OCI-LY1 (cell line): Measurements from ENCODE around the gene RAP1B.

Source experiments
- H2AFZ ChIP-seq: fragments of 200-600 bp; sonication (generic), shearing (Covaris generic); 2 replicates; pipeline ENCODE4 v1.6.0; 2014; ENCODE audit warnings: antibody characterized with exemption, mild to moderate bottlenecking, low read length
- H3F3A ChIP-seq: fragments of 200-600 bp; sonication (generic), shearing (Covaris generic); 2 replicates; pipeline ENCODE4 v1.6.0; 2014; ENCODE audit warnings: mild to moderate bottlenecking, antibody characterized with exemption, low read length, moderate library complexity; ENCODE audit not compliant: insufficient read depth
- H3K27ac ChIP-seq: fragments of 200-600 bp; sonication (generic); 2 replicates; pipeline ENCODE4 v1.5.1; 2014; ENCODE audit warnings: low read length, mixed run types, mild to moderate bottlenecking, low read depth; ENCODE audit not compliant: poor library complexity, severe bottlenecking
- H3K27me3 ChIP-seq: fragments of 200-600 bp; sonication (generic); 2 replicates; pipeline ENCODE4 v1.6.0; 2014; ENCODE audit warnings: antibody characterized with exemption, mild to moderate bottlenecking, low read length, moderate library complexity; ENCODE audit not compliant: insufficient read depth
- H3K36me3 ChIP-seq: fragments of 200-600 bp; sonication (generic); 2 replicates; pipeline ENCODE4 v1.6.1; 2014; ENCODE audit warnings: mild to moderate bottlenecking, antibody characterized with exemption, low read length, moderate library complexity, mixed read lengths; ENCODE audit not compliant: insufficient read depth
- H3K4me1 ChIP-seq: fragments of 200-600 bp; sonication (generic); 2 replicates; pipeline ENCODE4 v1.5.1; 2014; ENCODE audit warnings: mild to moderate bottlenecking, low read length, moderate library complexity; ENCODE audit not compliant: insufficient read depth, severe bottlenecking
- H3K4me2 ChIP-seq: fragments of 200-600 bp; sonication (generic), shearing (Covaris generic); 2 replicates; pipeline ENCODE4 v1.6.1; 2014; ENCODE audit warnings: low read length
- H3K4me3 ChIP-seq: fragments of 200-600 bp; sonication (generic); 2 replicates; pipeline ENCODE4 v1.5.1; 2014; ENCODE audit warnings: low read length, low read depth, mild to moderate bottlenecking, mixed read lengths; ENCODE audit not compliant: poor library complexity, severe bottlenecking
- H3K79me2 ChIP-seq: fragments of 200-600 bp; shearing (Covaris generic); 2 replicates; pipeline ENCODE4 v1.6.1; 2016; ENCODE audit warnings: mixed run types, low read length, mixed read lengths; ENCODE audit not compliant: insufficient read depth
- H3K9ac ChIP-seq: fragments of 200-600 bp; sonication (generic), shearing (Covaris generic); 2 replicates; pipeline ENCODE4 v1.6.1; 2014; ENCODE audit warnings: mild to moderate bottlenecking, low read length, mixed read lengths
- H3K9me2 ChIP-seq: fragments of 200-600 bp; sonication (generic), shearing (Covaris generic); 2 replicates; pipeline ENCODE4 v1.6.1; 2014; ENCODE audit warnings: low read depth, mild to moderate bottlenecking, low read length, mixed read lengths
- H3K9me3 ChIP-seq: fragments of 200-600 bp; shearing (Covaris generic); 2 replicates; pipeline ENCODE4 v1.6.1; 2014; ENCODE audit warnings: low read length, mixed read lengths
- H4K20me1 ChIP-seq: fragments of 200-600 bp; sonication (generic), shearing (Covaris generic); 2 replicates; pipeline ENCODE4 v1.6.0; 2016; ENCODE audit warnings: mild to moderate bottlenecking, low read length; ENCODE audit not compliant: insufficient read depth
- CTCF ChIP-seq: fragments of 200-600 bp; sonication (generic), shearing (Covaris generic); IDR thresholded peaks from 2 replicates; pipeline ENCODE4 v1.5.1; 2017; ENCODE audit warnings: mild to moderate bottlenecking, antibody characterized with exemption, low read length, moderate library complexity, mixed read lengths
- EZH2 ChIP-seq: fragments of 200-600 bp; sonication (generic), shearing (Covaris generic); IDR thresholded peaks from 2 replicates; pipeline ENCODE4 v1.8.0; 2017; ENCODE audit warnings: borderline replicate concordance, mixed run types, mild to moderate bottlenecking, antibody characterized with exemption, low read length, moderate library complexity, mixed read lengths

The RAP1B gene

GRCh38 chr12:68621472-68622081 lies 10.9 kb downstream of the RAP1B start:
- H3K79me2 ChIP-seq, result peaks cover 100% of the 10 kb centered on the region
- H3K9me2 ChIP-seq, result no peaks in the 10 kb centered on the region
- peak overlapping the region; percentile 14 for H3K27ac ChIP-seq
- H2AFZ ChIP-seq, result no peak overlapping the region
- H3K27me3 ChIP-seq, result no peaks in the 10 kb centered on the region
- H3K9ac ChIP-seq, result no peak overlapping the region
- H3K4me3 ChIP-seq, result no peak overlapping the region
- no peaks in the 10 kb centered on the region; the same call in 1 of the 2 replicates for H3F3A ChIP-seq
- TF ChIP-seq CTCF (no peak), EZH2 (no peak)
- no peak overlapping the region for H3K4me2 ChIP-seq
- no peaks in the 10 kb centered on the region for H4K20me1 ChIP-seq
- H3K4me1 ChIP-seq, result peaks cover 38% of the 10 kb centered on the region
- peaks cover 61% of the 10 kb centered on the region for H3K36me3 ChIP-seq
- H3K9me3 ChIP-seq, result peaks cover 6% of the 10 kb centered on the region; the same call in 1 of the 2 replicates

- H3K4me2 ChIP-seq, result no peak overlapping the region
- H3K9me2 ChIP-seq, result no peaks in the 10 kb centered on the region
- TF ChIP-seq EZH2, result no peak
- no peak for TF ChIP-seq CTCF
- H4K20me1 ChIP-seq, result no peaks in the 10 kb centered on the region
- no peak overlapping the region for H3K27ac ChIP-seq
- no peak overlapping the region for H3K4me3 ChIP-seq
- H3K36me3 ChIP-seq, result peaks cover 67% of the 10 kb centered on the region
- H2AFZ ChIP-seq, result no peak overlapping the region
- peaks cover 8% of the 10 kb centered on the region; the same call in 1 of the 2 replicates for H3K9me3 ChIP-seq
- no peaks in the 10 kb centered on the region; the same call in 1 of the 2 replicates for H3F3A ChIP-seq
- H3K27me3 ChIP-seq, result no peaks in the 10 kb centered on the region
- H3K79me2 ChIP-seq, result peaks cover 100% of the 10 kb centered on the region
- peaks cover 31% of the 10 kb centered on the region for H3K4me1 ChIP-seq
- no peak overlapping the region for H3K9ac ChIP-seq
Measured at GRCh38 chr12:68622250-68622649, 11.6 kb downstream of the RAP1B start.

- Histone ChIP-seq H3K4me2 (no peak overlapping the region), H4K20me1 (no peaks in the 10 kb centered on the region)
Measured at GRCh38 chr12:68623059-68623458, 12.4 kb downstream of the RAP1B start.

GRCh38 chr12:68623984-68624383 lies 13.3 kb downstream of the RAP1B start:
- Histone ChIP-seq H3K36me3 (peaks cover 71% of the 10 kb centered on the region), H3K9me3 (peaks cover 19% of the 10 kb centered on the region; the same call in 1 of the 2 replicates), H3K79me2 (peaks cover 100% of the 10 kb centered on the region), H4K20me1 (no peaks in the 10 kb centered on the region), H3K4me1 (peaks cover 32% of the 10 kb centered on the region), H3F3A (no peaks in the 10 kb centered on the region; the same call in 1 of the 2 replicates), H3K9ac (no peak overlapping the region), H3K27me3 (no peaks in the 10 kb centered on the region), H2AFZ (no peak overlapping the region), H3K4me3 (no peak overlapping the region), H3K4me2 (no peak overlapping the region), H3K9me2 (no peaks in the 10 kb centered on the region), H3K27ac (no peak overlapping the region)
- TF ChIP-seq EZH2 (no peak), CTCF (no peak)

More at GRCh38 chr12:68623059-68623458, 12.4 kb downstream of the RAP1B start:
- Histone ChIP-seq H3K9me3 (peaks cover 16% of the 10 kb centered on the region; the same call in 1 of the 2 replicates), H3K79me2 (peaks cover 100% of the 10 kb centered on the region), H3K27ac (no peak overlapping the region), H3K9me2 (no peaks in the 10 kb centered on the region), H3F3A (no peaks in the 10 kb centered on the region; the same call in 1 of the 2 replicates), H3K4me1 (peaks cover 26% of the 10 kb centered on the region), H3K4me3 (no peak overlapping the region), H3K9ac (no peak overlapping the region), H3K36me3 (peaks cover 71% of the 10 kb centered on the region), H3K27me3 (no peaks in the 10 kb centered on the region), H2AFZ (no peak overlapping the region)
- no peak for TF ChIP-seq EZH2
